ENCODE results near the gene STARD13.

Gene STARD13

DNA sequence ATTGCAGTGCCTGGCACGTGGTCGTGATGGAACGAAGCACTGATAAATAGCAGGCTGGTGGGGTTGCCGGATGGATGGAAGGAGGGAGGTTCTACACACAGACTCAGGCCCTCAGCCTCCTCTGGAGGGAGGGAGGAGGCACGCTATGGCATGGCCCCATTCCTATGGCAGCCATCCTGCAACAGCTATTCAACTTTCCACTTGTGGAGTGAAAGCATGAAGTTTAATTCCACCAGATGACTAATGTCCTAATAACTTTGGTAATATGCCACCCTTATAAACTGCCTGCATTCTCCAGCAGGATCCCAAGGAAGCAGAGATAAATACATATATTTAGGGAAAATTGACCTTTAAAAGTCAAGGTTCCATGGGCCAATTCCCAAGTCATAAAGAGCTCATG lies 176.9 kb downstream of the STARD13 start:
- DNase-seq (ENCODE audit: low spot score in 2 of 2) = no peak
- Histone ChIP-seq H3K36me3 (replicated peaks) (no peaks in the 10 kb centered on the region), H3K4me3 (no peak overlapping the region), H3K27me3 (ENCODE audit: low read depth) (no peaks in the 10 kb centered on the region), H3K9me3 (no peaks in the 10 kb centered on the region), H3K4me1 (no peaks in the 10 kb centered on the region)
- in situ Hi-C loops (cut with MboI; ENCODE audit: low sequenced_read_pairs) = no loop called here

DNA sequence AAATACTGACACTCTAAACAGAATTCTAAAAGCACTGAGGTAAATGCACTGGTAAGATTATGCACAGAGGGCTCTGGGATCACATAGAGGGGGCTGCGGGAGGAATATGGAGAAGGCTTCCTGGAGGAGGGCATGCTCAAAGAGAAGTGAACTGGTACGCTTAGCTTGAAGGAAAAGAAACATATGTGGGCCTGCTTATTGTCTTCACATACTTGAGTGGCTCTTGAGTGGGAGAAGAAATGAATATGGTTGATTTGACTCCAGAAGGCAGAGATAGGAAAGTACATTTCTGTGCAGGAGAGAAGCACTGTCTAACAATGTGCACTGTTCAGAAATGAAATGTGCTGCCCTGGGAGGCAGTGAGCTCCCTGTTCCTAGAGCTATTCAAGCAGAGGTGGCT lies 178.2 kb downstream of the STARD13 start:
- Histone ChIP-seq H3K27me3 (ENCODE audit: low read depth) (no peaks in the 10 kb centered on the region), H3K4me3 (no peak overlapping the region), H3K36me3 (replicated peaks) (no peaks in the 10 kb centered on the region), H3K4me1 (no peaks in the 10 kb centered on the region), H3K9me3 (no peaks in the 10 kb centered on the region)
- in situ Hi-C loops (cut with MboI; ENCODE audit: low sequenced_read_pairs) = no loop called here
- DNase-seq (ENCODE audit: low spot score in 2 of 2) = no peak

DNA sequence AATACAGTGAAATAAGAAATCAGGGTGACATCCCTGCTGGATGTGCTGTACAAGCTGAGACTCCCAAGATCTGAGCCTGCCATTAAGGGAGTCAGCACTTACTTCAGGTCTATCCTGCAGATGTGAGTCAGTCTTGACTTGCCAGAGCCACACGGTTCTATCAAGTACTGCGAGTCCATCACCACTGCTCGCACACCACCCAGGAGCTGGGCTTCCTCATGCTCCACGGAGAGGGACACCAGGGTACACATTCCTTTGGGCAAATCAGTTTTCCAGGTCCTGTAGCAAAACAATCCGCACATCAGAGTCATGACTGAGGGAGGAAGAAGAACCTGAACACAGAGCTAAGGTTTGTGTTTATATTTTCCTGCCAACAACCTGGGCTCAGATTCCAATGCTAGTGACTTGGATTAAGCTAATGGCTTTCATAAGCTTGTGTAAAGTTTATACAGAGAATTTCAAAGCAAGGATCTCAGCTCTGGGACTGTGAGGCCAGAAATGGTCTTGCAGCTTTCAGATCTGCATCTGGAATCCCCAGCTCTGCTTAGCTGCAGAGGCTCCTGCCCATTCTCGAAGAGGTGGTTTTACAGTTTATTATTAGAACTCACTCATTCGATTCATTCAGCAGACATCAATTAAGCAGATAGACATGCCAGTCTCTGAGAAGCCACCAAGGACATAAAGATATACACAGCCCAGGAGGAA lies 178.7 kb downstream of the STARD13 start:
- no peaks in the 10 kb centered on the region for H3K4me1 ChIP-seq

DNA sequence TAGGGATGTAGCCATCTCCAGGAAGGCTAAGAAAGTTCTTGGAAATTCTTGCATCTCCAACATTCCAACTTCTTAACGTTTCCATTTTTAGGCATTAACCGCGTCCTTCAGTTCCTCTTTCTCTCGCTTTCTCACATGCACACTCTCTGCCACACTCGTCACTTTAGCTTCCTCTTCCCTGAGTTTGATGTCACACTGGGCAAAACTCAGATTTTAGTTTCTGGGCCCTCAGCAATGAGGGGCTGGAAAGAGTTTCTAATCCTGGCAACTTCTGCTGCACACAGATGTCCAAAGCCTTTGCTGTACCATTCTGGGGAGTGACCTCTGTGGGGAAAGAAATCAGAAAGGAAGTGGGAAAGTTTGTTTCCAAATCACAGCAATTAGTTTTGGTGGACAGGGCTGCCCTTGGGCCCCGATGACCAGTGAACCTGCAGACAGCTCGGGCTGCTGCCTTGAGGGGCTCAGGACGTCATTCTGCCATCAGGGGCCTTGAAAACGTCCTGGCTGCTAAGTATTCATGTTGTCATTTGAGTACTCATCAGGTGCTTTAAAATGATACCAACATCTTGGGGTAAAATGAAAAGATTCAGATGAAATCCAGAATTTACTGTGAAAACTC lies 180.1 kb downstream of the STARD13 start:
- DNase-seq (ENCODE audit: low spot score in 2 of 2) = no peak
- in situ Hi-C loops (cut with MboI; ENCODE audit: low sequenced_read_pairs) = no loop called here

More for the DNA sequence above, 178.7 kb downstream of the STARD13 start:
- H3K36me3 ChIP-seq (replicated peaks) = no peaks in the 10 kb centered on the region
- H3K4me3 ChIP-seq = no peak overlapping the region
- H3K9me3 ChIP-seq = no peaks in the 10 kb centered on the region
- H3K27me3 ChIP-seq (ENCODE audit: low read depth) = no peaks in the 10 kb centered on the region
- DNase-seq (ENCODE audit: low spot score in 2 of 2) = no peak
- in situ Hi-C loops (cut with MboI; ENCODE audit: low sequenced_read_pairs) = no loop called here

DNA sequence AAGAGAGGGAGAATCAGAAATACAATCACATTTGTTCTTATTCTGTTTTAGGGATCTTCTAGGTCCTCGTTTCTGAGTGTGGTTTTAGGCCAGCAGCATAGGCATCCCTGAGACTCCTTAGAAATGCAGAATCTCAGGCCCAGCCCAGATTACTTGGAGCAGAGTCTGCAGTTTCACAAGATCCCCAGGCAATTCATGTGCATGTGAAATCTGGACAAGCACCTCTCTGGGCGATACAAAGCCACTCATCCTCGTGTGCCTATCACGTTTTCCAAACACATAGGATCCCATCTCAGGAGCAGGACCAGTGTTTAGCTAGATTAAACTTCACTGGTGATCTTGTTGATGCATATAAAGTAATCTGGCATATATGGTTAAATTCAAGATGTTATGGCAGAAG lies 182.1 kb downstream of the STARD13 start:
- Histone ChIP-seq H3K9me3 (no peaks in the 10 kb centered on the region), H3K4me3 (no peak overlapping the region), H3K36me3 (replicated peaks) (no peaks in the 10 kb centered on the region), H3K4me1 (no peaks in the 10 kb centered on the region), H3K27me3 (ENCODE audit: low read depth) (no peaks in the 10 kb centered on the region)
- no peak for DNase-seq (ENCODE audit: low spot score in 2 of 2)
- in situ Hi-C loops (cut with MboI; ENCODE audit: low sequenced_read_pairs) = no loop called here

More for the DNA sequence above, 180.1 kb downstream of the STARD13 start:
- Histone ChIP-seq H3K4me3 (no peak overlapping the region), H3K9me3 (no peaks in the 10 kb centered on the region), H3K27me3 (ENCODE audit: low read depth) (no peaks in the 10 kb centered on the region), H3K4me1 (no peaks in the 10 kb centered on the region), H3K36me3 (replicated peaks) (no peaks in the 10 kb centered on the region)

DNA sequence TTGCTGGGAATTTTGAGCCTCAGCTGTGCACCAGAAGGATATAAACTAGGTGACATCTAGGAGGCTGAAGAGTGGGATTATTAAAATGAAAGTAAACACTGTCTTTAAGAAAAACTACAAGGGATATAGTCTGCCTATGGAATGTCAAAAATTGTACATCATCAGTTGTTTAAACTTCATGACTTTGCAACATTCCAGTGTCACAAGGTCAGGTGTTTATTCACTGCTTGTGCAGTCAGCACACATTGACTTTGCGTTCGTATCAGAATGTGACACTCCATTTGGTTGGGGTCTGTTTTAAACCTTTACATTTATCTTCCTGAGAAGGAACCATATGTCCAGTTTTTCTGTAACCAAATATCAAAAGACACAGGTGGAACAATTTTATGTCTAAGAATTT lies 183.7 kb downstream of the STARD13 start:
- in situ Hi-C loops (cut with MboI; ENCODE audit: low sequenced_read_pairs) = no loop called here

DNA sequence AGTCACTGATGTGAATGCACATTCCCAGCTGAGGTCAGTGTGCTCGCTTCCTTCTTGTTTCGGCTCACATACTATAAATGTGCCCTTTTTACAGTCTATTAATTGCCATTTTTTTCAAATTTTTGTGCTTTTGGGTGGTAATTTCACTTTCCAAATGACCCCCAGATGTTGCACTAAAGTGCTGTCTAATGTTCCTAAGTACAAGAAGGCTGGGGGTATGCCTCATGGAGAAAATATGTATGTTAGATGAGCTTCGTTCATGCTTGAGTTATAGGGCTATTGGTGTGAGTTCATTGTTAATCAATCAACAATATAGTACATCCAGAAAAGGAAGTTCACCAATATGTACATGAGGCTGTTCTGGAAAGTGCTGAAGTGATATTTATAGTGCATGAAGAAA lies 184.7 kb downstream of the STARD13 start:
- Histone ChIP-seq H3K27me3 (ENCODE audit: low read depth) (no peaks in the 10 kb centered on the region), H3K4me1 (no peaks in the 10 kb centered on the region), H3K36me3 (replicated peaks) (no peaks in the 10 kb centered on the region), H3K4me3 (no peak overlapping the region), H3K9me3 (no peaks in the 10 kb centered on the region)
- in situ Hi-C loops (cut with MboI; ENCODE audit: low sequenced_read_pairs) = no loop called here
- no peak for DNase-seq (ENCODE audit: low spot score in 2 of 2)

More for the DNA sequence above, 183.7 kb downstream of the STARD13 start:
- H3K9me3 ChIP-seq = no peaks in the 10 kb centered on the region
- no peaks in the 10 kb centered on the region for H3K4me1 ChIP-seq
- H3K36me3 ChIP-seq (replicated peaks) = no peaks in the 10 kb centered on the region
- no peaks in the 10 kb centered on the region for H3K27me3 ChIP-seq (ENCODE audit: low read depth)
- no peak for DNase-seq (ENCODE audit: low spot score in 2 of 2)
- no peak overlapping the region for H3K4me3 ChIP-seq

DNA sequence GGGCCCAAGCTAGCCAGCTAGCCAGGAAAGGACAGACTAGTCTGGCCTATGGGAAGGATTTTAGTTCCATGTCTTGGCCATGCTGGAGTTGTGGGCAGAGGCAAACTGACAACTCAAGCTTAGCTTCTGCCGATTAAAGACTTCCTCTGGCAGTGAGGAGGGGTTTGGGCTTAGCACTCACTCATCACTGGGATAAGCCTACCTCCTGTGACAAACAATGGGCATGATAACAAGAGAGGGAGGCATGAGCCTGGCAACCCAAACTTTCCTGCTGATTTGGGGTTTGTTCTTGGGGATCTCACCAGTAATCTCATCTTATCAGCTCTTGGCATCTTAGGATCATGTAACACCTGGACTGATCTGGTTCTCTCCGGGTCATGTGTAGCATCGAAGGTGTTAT lies 185.7 kb downstream of the STARD13 start:
- Histone ChIP-seq H3K36me3 (replicated peaks) (no peaks in the 10 kb centered on the region), H3K9me3 (no peaks in the 10 kb centered on the region), H3K27me3 (ENCODE audit: low read depth) (no peaks in the 10 kb centered on the region), H3K4me1 (no peaks in the 10 kb centered on the region), H3K4me3 (no peak overlapping the region)
- in situ Hi-C loops (cut with MboI; ENCODE audit: low sequenced_read_pairs) = no loop called here
- no peak for DNase-seq (ENCODE audit: low spot score in 2 of 2)

DNA sequence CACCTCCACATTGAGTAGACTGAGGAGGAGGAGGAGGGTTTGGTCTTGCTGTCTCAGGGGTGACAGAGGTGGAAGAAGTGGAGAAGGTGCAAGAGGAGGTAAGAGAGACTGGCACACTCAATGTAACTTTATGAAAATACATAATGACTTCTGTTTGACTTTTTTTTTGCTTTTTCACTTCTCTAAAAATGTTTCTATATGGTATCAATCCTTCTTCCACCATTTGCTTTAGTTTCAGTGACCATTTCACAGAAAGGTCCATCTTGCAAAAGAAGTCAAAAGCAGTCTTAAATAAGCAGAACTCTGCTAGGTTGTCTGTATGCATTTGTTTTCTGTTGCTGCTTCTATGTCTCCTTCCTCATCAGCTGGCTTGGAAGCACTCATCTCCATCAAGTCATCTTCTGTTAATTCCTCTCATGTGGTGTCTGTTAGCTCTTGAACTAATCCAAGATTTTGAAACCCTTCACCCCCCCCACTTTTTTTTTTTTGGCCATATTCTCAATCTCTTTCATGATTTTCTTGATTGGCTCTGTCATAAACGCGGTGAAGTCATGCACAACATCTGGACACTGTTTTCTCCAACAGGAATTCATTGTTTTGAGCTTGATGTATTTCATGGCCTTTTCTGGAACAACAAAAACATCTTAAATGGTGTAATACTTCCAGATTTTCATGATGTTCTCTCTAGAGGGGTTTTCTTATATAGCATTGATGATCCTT lies 188.5 kb downstream of the STARD13 start:
- in situ Hi-C loops (cut with MboI; ENCODE audit: low sequenced_read_pairs) = no loop called here
- Histone ChIP-seq H3K4me1 (peaks cover 4% of the 10 kb centered on the region; the same call in 1 of the 2 replicates), H3K4me3 (no peak overlapping the region), H3K36me3 (replicated peaks) (no peaks in the 10 kb centered on the region), H3K27me3 (ENCODE audit: low read depth) (no peaks in the 10 kb centered on the region), H3K9me3 (no peaks in the 10 kb centered on the region)
- no peak for DNase-seq (ENCODE audit: low spot score in 2 of 2)

DNA sequence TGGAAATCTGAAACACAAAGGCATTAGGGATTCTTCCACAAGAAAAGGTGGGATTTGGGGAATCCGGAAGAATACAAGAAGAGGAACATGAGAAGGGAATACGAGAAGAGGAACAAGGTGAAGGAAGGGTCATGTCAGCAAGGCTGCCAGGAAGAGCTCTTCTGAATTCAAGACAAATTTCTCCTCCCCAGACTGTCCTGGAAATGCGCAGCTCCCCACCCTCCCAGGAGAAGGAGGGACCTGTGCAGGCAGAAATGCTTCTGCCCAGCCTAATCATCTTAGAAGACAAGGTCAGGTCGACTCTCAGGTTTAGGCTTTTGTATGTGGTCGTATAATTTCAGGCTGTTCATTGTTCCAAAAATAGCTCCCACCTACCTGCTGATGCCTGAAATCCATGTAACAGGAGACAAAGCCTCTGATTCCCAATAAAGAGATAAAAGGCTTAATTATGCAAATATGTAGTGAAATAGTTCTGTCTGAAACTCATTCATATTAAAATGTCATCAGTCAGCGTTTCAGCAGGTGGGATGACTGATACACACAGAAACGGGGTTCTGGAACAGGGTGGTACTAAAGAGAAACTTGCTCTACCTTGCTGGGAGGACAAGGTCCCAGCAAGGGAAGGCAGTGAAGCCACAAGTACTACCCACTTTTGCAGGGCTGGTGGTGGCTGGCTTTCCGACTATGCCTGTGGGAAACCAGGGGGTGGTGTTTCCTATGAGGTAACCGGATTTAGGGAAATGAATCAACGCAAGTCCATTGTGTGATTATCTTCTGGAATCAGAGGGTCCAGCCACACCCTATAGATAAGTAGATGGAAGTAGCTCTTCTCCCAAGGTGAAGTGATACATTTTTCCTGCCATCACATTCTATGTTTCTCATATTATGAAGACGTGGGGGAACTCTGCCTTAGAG lies 193.2 kb downstream of the STARD13 start:
- H3K27me3 ChIP-seq (ENCODE audit: low read depth) = no peaks in the 10 kb centered on the region
- H3K36me3 ChIP-seq (replicated peaks) = no peaks in the 10 kb centered on the region
- in situ Hi-C loops (cut with MboI; ENCODE audit: low sequenced_read_pairs) = no loop called here
- H3K9me3 ChIP-seq = no peaks in the 10 kb centered on the region
- H3K4me1 ChIP-seq = peaks cover 8% of the 10 kb centered on the region; the same call in 1 of the 2 replicates
- no peak overlapping the region for H3K4me3 ChIP-seq
- peak in 1 of 2 experiments; percentile 19 for DNase-seq (ENCODE audit: low spot score in 2 of 2)

DNA sequence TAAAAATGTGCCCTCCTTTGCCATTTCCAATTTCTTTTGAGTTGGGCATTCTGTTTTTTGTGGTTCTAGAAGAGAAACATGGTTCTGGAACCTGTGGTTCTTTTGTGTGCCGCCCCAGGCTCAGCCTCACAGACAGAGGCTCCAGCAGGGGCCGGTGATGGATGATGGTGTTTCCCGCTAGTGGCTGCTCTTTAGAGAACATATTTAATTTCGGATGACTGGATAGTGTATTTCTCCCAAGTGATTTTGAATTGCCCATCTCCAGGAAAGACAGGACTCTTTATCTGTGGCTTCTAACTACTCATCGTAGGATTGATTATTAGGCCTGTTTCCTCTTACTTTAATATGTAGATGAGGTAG lies 194.2 kb downstream of the STARD13 start:
- in situ Hi-C loops (cut with MboI; ENCODE audit: low sequenced_read_pairs) = no loop called here
- no peak overlapping the region for H3K4me3 ChIP-seq
- DNase-seq (ENCODE audit: low spot score in 2 of 2) = no peak
- peaks cover 8% of the 10 kb centered on the region; the same call in 1 of the 2 replicates for H3K4me1 ChIP-seq
- H3K9me3 ChIP-seq = no peaks in the 10 kb centered on the region
- H3K36me3 ChIP-seq (replicated peaks) = no peaks in the 10 kb centered on the region
- no peaks in the 10 kb centered on the region for H3K27me3 ChIP-seq (ENCODE audit: low read depth)

DNA sequence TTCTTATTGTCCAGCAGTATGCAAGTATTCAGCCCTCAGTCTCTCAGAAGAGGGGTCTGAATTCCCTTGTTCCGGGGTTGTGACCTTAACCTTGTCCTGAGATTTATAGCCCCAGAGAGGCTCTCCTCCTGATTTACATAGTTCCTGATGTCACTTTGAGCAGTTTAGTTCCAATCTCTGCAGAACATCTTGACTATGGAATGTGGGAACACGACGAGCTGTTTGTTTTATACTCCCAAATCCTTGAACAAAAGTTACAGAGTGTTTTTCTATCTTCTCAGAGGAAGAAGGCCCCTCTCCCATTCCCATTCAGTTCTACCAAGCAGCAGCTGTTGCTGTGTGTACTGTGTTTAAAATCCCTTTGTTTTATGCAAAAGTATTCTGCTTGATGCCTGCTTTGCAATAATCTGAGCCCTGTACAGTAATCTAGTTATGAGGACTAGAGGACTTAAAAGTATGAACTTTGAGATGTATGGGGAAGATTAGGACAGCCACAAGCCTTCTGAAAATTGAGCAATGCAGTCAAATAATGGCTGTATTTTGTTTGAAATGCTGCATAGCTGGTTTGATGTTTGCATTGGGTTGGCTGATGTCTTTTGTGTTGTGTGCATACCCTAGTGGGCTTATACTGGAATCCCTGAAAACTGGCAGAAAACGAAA lies 194.7 kb downstream of the STARD13 start:
- H3K9me3 ChIP-seq = no peaks in the 10 kb centered on the region
- H3K4me3 ChIP-seq = no peak overlapping the region
- H3K4me1 ChIP-seq = peaks cover 8% of the 10 kb centered on the region; the same call in 1 of the 2 replicates
- no peaks in the 10 kb centered on the region for H3K27me3 ChIP-seq (ENCODE audit: low read depth)
- no peaks in the 10 kb centered on the region for H3K36me3 ChIP-seq (replicated peaks)
- DNase-seq (ENCODE audit: low spot score in 2 of 2) = no peak
- in situ Hi-C loops (cut with MboI; ENCODE audit: low sequenced_read_pairs) = no loop called here

DNA sequence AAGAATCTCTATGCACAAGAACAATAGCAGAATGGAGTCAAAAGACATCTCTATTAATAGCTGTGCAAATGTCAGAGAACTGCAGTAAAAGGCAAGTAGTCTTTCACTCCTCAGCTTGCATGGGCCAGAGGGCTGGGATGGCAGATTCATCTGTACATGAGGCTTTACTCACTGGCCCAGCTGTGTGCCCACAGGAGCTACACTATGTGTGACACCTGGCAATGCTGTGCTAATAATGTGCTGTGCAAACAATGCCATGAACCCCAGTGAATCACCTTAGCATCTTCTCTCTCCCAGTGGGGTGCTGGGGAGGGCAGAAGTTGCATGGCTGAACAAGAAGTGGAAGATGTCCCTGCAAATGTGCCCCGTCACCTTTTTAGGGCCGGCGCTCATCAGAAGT lies 196.2 kb downstream of the STARD13 start:
- Histone ChIP-seq H3K36me3 (replicated peaks) (no peaks in the 10 kb centered on the region), H3K9me3 (no peaks in the 10 kb centered on the region), H3K4me1 (peaks cover 8% of the 10 kb centered on the region; the same call in 1 of the 2 replicates), H3K27me3 (ENCODE audit: low read depth) (no peaks in the 10 kb centered on the region), H3K4me3 (no peak overlapping the region)
- no peak for DNase-seq (ENCODE audit: low spot score in 2 of 2)
- in situ Hi-C loops (cut with MboI; ENCODE audit: low sequenced_read_pairs) = no loop called here
